ENCODE measurements around the gene GALM. TPM values are rescaled to one million over a fixed set of nuclear protein-coding genes. Genes with fewer than 3 reads are reported as not detected.

The GALM gene
- total and polyA plus RNA-seq, 2 of the 8 experiments (the other 6 are each of a cell fraction or from before 2014, with no cell fraction given) = 9.9 to 13.1 TPM

DNA sequence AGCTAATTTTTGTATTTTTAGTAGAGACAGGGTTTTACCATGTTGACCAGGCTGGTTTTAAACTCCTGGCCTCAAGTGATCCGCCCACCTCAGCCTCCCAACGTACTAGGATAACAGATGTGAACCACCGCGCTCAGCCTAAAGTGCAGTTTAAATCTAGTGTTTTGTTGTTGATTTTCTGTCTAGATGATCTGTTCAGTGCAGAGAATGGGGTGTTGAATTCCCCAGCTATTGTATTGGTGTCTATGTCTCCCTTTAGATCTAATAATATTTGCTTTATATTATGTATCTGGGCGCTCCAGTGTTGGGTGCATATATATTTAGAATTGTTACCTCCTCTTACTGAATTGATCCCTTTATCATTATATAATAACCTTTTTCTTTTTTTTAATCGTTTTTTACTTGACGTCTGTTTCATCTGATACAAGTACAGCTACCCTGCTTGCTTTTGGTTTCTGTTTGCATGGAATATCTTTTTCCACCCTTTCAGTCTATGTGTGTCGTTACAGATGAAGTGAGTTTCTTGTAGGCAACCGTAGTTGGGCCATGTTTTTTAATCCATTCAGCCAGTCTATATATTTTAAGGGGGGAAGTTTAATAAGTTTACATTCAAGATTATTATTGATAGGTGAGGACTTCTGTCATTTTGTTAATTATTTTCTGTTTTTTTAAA, 34.3 kb downstream of the GALM start:
- CTCF ChIA-PET (ENCODE audit: partially characterized antibody) = interaction anchor here (0.9 to 1.0 kb wide), 2 partner anchors 8 to 34 kb away, joined by 3 to 4 read pairs; no protein-coding TSS in a partner anchor
- Histone ChIP-seq H2BK15ac (ENCODE audit: low read length) (no peak overlapping the region), H3K18ac (ENCODE audit: extremely low read depth, low read length) (no peak overlapping the region), H4K20me1 (replicated peaks in 1 of 2; ENCODE audit: control insufficient read depth in 1 of 2, insufficient read depth in 2 of 2, low read length in 2 of 2) (no peaks in the 10 kb centered on the region), H4K8ac (ENCODE audit: extremely low read depth, insufficient read depth, low read length) (no peak overlapping the region), H3K4me1 (replicated peaks in 1 of 4; ENCODE audit: control insufficient read depth in 3 of 4, insufficient read depth in 4 of 4, low read length in 3 of 4) (no peaks in the 10 kb centered on the region), H2AK5ac (ENCODE audit: low read depth, low read length) (no peak overlapping the region), H2AFZ (ENCODE audit: low read length) (no peak overlapping the region), H3K79me1 (ENCODE audit: low read depth, low read length) (no peaks in the 10 kb centered on the region), H3K27me3 (replicated peaks in 1 of 4; ENCODE audit: control insufficient read depth in 3 of 4, extremely low read depth in 1 of 4, insufficient read depth in 3 of 4, low read length in 3 of 4) (no peaks in the 10 kb centered on the region), H3K23ac (ENCODE audit: insufficient read length) (no peak overlapping the region), H4K91ac (replicated peaks; ENCODE audit: insufficient read length, low read length) (no peak overlapping the region), H4K5ac (ENCODE audit: insufficient read length, low read depth, low read length) (no peak overlapping the region), H3K27ac (ENCODE audit: low read depth, low read length) (no peak overlapping the region), H2BK12ac (ENCODE audit: low read depth, low read length) (no peak overlapping the region), H3K4ac (replicated peaks; ENCODE audit: insufficient read length, low read depth, low read length) (no peak overlapping the region), H3K36me3 (ENCODE audit: control insufficient read depth in 2 of 4, insufficient read depth in 4 of 4, low read length in 3 of 4) (no peaks in the 10 kb centered on the region), H3K23me2 (ENCODE audit: low read depth, low read length) (no peaks in the 10 kb centered on the region), H3K9ac (replicated peaks in 1 of 4; ENCODE audit: extremely low read depth in 1 of 4, low read depth in 3 of 4, low read length in 3 of 4) (no peak overlapping the region), H3K4me3 (ENCODE audit: extremely low read depth in 1 of 4, insufficient read depth in 2 of 4, low read depth in 3 of 4, low read length in 4 of 4) (no peak overlapping the region), H2BK20ac (ENCODE audit: low read length) (no peak overlapping the region), H3K14ac (ENCODE audit: insufficient read length) (no peak overlapping the region), H3K79me2 (ENCODE audit: control insufficient read depth in 1 of 2, insufficient read depth in 2 of 2, low read length in 2 of 2) (no peaks in the 10 kb centered on the region), H3K9me3 (ENCODE audit: insufficient read depth in 2 of 2, low read depth in 1 of 2, low read length in 1 of 2) (no peaks in the 10 kb centered on the region), H2BK5ac (ENCODE audit: low read depth, low read length) (no peak overlapping the region), H3K4me2 (ENCODE audit: insufficient read depth in 1 of 2, low read depth in 2 of 2, low read length in 2 of 2) (no peak overlapping the region), H3K56ac (replicated peaks; ENCODE audit: insufficient read length, low read depth, low read length) (no peak overlapping the region), H2BK120ac (replicated peaks; ENCODE audit: low read depth, low read length) (no peak overlapping the region)
- DNase-seq (ENCODE audit: low read depth in 1 of 2, low spot score in 2 of 2) (no peak), FAIRE-seq (no peak)
- WGBS, 2 experiments (ENCODE audit: extremely low coverage in 1 of 2, insufficient coverage in 1 of 2, insufficient read length in 1 of 2, insufficient replicate concordance in 2 of 2, low coverage in 1 of 2, low lambda C conversion rate in 2 of 2, missing lambda C conversion rate in 1 of 2) = 90% methylated on average over 9 of the region's 9 CpGs; no CpG with 5 or more reads in 1 of the 2 experiments
- POLR2A ChIA-PET (ENCODE audit: partially characterized antibody) = no interaction called here
- TF ChIP-seq HDAC2 (IDR thresholded peaks at IDR 0.05; ENCODE audit: borderline replicate concordance in 1 of 2, low read depth in 2 of 2, low read length in 2 of 2) = no peak
- TF ChIP-seq FOSL1 (IDR thresholded peaks at IDR 0.05; ENCODE audit: insufficient read depth, low read depth, low read length) = no peak
